ENCODE measurements around the gene SPC24. TPM values are rescaled to one million over a fixed set of nuclear protein-coding genes. Genes with fewer than 3 reads are reported as not detected.
A peak's percentile ranks its signal among the peaks of the same experiment; 100 is the strongest.
"Not testable (repeated sequence)": the region's sequence is repeated elsewhere in the genome, so short reads cannot be mapped to it uniquely, and the experiment has no call there.

Gene SPC24
- total and polyA plus RNA-seq, 9 of the 15 experiments (the other 6 are each of a cell fraction or from before 2014, with no cell fraction given): 18.2 to 154 (median 60.9) TPM

DNA sequence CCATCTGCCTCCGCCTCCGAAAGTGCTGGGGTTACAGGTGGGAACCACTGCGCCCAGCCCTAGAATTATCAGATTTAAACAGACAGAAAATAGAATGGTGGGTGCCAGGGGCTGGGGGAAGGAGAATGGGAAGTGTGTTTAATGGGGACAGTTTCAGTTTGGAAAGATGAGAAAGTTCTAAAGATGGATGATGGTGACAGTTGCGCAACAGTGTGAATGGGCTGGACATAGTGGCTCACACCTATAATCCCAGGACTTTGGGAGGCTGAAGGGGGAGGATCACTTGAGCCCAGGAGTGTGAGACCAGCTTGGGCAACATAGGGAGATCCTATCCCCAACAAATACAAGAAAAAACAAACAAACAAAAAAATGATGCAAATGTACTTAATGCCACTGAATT lies 25.9 kb upstream of the SPC24 start (continued):
- TF ChIP-seq, protein P1, sequence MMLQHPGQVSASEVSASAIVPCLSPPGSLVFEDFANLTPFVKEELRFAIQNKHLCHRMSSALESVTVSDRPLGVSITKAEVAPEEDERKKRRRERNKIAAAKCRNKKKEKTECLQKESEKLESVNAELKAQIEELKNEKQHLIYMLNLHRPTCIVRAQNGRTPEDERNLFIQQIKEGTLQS (IDR thresholded peaks at IDR 0.05): peak; percentile 42
- TF ChIP-seq, protein P1 (CRISPR knock-in tag; conservative IDR thresholded peaks at IDR 0.05): no peak

- H3K27ac ChIP-seq (ENCODE audit: extremely low read depth, low read depth, low read length); H3K9me3 ChIP-seq (replicated peaks; ENCODE audit: control insufficient read depth, insufficient read depth, low read depth, low read length); in situ Hi-C loops (cut with MboI); H2AFZ ChIP-seq (ENCODE audit: low read depth, low read length); CTCF ChIA-PET (ENCODE audit: low intra/inter-chr PET ratio); ATAC-seq; H3K4me3 ChIP-seq; H3K79me2 ChIP-seq (ENCODE audit: control insufficient read depth, insufficient read depth, low read length); H3K27me3 ChIP-seq (ENCODE audit: control insufficient read depth in 2 of 2, insufficient read depth in 2 of 2, low read length in 2 of 2); intact Hi-C loops (cut with micrococcal nuclease); DNase-seq (ENCODE audit: extremely low read depth in 1 of 4, low spot score in 3 of 4); H3K4me2 ChIP-seq (ENCODE audit: insufficient read depth, low read length); H4K20me1 ChIP-seq (replicated peaks; ENCODE audit: control insufficient read depth, insufficient read depth, low read length); FAIRE-seq; H3K9me1 ChIP-seq (ENCODE audit: control insufficient read depth, insufficient read depth, low read length); BruUV-seq (replicated peaks); H3K4me1 ChIP-seq (replicated peaks in 1 of 2; ENCODE audit: control insufficient read depth in 2 of 2, insufficient read depth in 2 of 2, low read length in 2 of 2); POLR2A ChIA-PET; H3K9ac ChIP-seq (ENCODE audit: insufficient read depth in 1 of 2, low read depth in 2 of 2, low read length in 2 of 2): not testable (repeated sequence)
- peaks cover 22% of the 10 kb centered on the region; the same call in 2 of the 3 replicates for H3K36me3 ChIP-seq (ENCODE audit: control insufficient read depth, insufficient read depth, low read length)
- 73% methylated on average over 6 of the region's 8 CpGs for WGBS (ENCODE audit: insufficient coverage, low coverage, missing lambda C conversion rate)
Observed at GRCh38 chr19:11180975-11181374, 25.4 kb upstream of the SPC24 start.

GRCh38 chr19:11180346-11180745 lies 24.8 kb upstream of the SPC24 start:
- ChIA-PET POLR2A (interaction anchor here (0.7 kb wide), 1 partner anchor 260 kb away, joined by 3 read pairs; no protein-coding TSS in a partner anchor), CTCF (ENCODE audit: low intra/inter-chr PET ratio) (no interaction called here)
- Histone ChIP-seq H3K27me3 (ENCODE audit: control insufficient read depth in 2 of 2, insufficient read depth in 2 of 2, low read length in 2 of 2) (no peaks in the 10 kb centered on the region), H3K79me2 (ENCODE audit: control insufficient read depth, insufficient read depth, low read length) (no peaks in the 10 kb centered on the region), H3K36me3 (ENCODE audit: control insufficient read depth, insufficient read depth, low read length) (peaks cover 26% of the 10 kb centered on the region; the same call in 2 of the 3 replicates), H3K4me1 (replicated peaks in 1 of 2; ENCODE audit: control insufficient read depth in 2 of 2, insufficient read depth in 2 of 2, low read length in 2 of 2) (peaks cover 0 to 5% of the 10 kb centered on the region in 2 experiments; a peak in 1 of 5 replicates), H3K9ac (ENCODE audit: insufficient read depth in 1 of 2, low read depth in 2 of 2, low read length in 2 of 2) (no peak overlapping the region), H3K27ac (ENCODE audit: extremely low read depth, low read depth, low read length) (no peak overlapping the region), H4K20me1 (replicated peaks; ENCODE audit: control insufficient read depth, insufficient read depth, low read length) (no peaks in the 10 kb centered on the region), H3K9me3 (replicated peaks; ENCODE audit: control insufficient read depth, insufficient read depth, low read depth, low read length) (no peaks in the 10 kb centered on the region), H3K4me2 (ENCODE audit: insufficient read depth, low read length) (no peak overlapping the region), H3K4me3 (no peak overlapping the region), H3K9me1 (ENCODE audit: control insufficient read depth, insufficient read depth, low read length) (no peaks in the 10 kb centered on the region), H2AFZ (ENCODE audit: low read depth, low read length) (no peak overlapping the region)
- in situ Hi-C loops (cut with MboI): no loop called here
- WGBS (ENCODE audit: insufficient coverage, low coverage, missing lambda C conversion rate): 89% methylated on average over 8 of the region's 8 CpGs
- intact Hi-C loops (cut with micrococcal nuclease): no loop called here
- ATAC-seq (no peak), DNase-seq (ENCODE audit: extremely low read depth in 1 of 4, low spot score in 3 of 4) (no peak), FAIRE-seq (no peak)
- BruUV-seq (replicated peaks): no TSS peak
- no peak for TF ChIP-seq ZNF445 (CRISPR knock-in tag; IDR thresholded peaks at IDR 0.05; ENCODE audit: low read depth)
- TF ChIP-seq, protein P2, sequence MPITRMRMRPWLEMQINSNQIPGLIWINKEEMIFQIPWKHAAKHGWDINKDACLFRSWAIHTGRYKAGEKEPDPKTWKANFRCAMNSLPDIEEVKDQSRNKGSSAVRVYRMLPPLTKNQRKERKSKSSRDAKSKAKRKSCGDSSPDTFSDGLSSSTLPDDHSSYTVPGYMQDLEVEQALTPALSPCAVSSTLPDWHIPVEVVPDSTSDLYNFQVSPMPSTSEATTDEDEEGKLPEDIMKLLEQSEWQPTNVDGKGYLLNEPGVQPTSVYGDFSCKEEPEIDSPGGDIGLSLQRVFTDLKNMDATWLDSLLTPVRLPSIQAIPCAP (CRISPR knock-in tag; IDR thresholded peaks at IDR 0.05; ENCODE audit: borderline replicate concordance): no peak
- TF ChIP-seq, protein P3, sequence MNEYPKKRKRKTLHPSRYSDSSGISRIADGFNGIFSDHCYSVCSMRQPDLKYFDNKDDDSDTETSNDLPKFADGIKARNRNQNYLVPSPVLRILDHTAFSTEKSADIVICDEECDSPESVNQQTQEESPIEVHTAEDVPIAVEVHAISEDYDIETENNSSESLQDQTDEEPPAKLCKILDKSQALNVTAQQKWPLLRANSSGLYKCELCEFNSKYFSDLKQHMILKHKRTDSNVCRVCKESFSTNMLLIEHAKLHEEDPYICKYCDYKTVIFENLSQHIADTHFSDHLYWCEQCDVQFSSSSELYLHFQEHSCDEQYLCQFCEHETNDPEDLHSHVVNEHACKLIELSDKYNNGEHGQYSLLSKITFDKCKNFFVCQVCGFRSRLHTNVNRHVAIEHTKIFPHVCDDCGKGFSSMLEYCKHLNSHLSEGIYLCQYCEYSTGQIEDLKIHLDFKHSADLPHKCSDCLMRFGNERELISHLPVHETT (CRISPR knock-in tag; conservative IDR thresholded peaks at IDR 0.05 in 1 of 2, IDR thresholded peaks at IDR 0.05 in 1 of 2): no peak
- TF ChIP-seq ZNF717 (CRISPR knock-in tag; IDR thresholded peaks at IDR 0.05): no peak
- no peak for TF ChIP-seq HMGN3 (IDR thresholded peaks at IDR 0.05; ENCODE audit: borderline replicate concordance, extremely low read depth, insufficient read length, low read depth, low read length)
